H9 (cell line): ENCODE results near the gene MAP3K8. TPM values are rescaled to one million over a fixed set of nuclear protein-coding genes. Genes with fewer than 3 reads are reported as not detected.

Experiments
- DNase-seq: peaks from one replicate; pipeline ENCODE4 v3.0.0-alpha.2; 2017
- H2AFZ ChIP-seq: one replicate; pipeline ENCODE4 v1.6.1; 2013; ENCODE audit warnings: mild to moderate bottlenecking, low read length, control low read depth, moderate library complexity
- H2AK5ac ChIP-seq: 2 replicates; pipeline ENCODE4 v1.6.1; 2013; ENCODE audit warnings: low read length, control low read depth, mixed read lengths; ENCODE audit not compliant: insufficient read length
- H2BK120ac ChIP-seq: one replicate; pipeline ENCODE4 v1.6.1; 2013; ENCODE audit warnings: low read depth, mild to moderate bottlenecking, low read length, control low read depth, inconsistent platforms; ENCODE audit not compliant: poor library complexity, severe bottlenecking
- H2BK12ac ChIP-seq: 2 replicates; pipeline ENCODE4 v1.6.1; 2013; ENCODE audit warnings: low read length, control low read depth, mixed read lengths, low read depth; ENCODE audit not compliant: insufficient read length
- H2BK15ac ChIP-seq: 2 replicates; pipeline ENCODE4 v1.6.1; 2013; ENCODE audit warnings: low read depth, low read length, control low read depth
- H2BK20ac ChIP-seq: one replicate; pipeline ENCODE4 v1.6.1; 2013; ENCODE audit warnings: low read depth, mild to moderate bottlenecking, low read length, control low read depth, inconsistent platforms; ENCODE audit not compliant: poor library complexity, severe bottlenecking
- H2BK5ac ChIP-seq: 2 replicates; pipeline ENCODE4 v1.6.1; 2013; ENCODE audit warnings: low read length, control low read depth, mixed read lengths; ENCODE audit not compliant: insufficient read length
- H3K14ac ChIP-seq: 2 replicates; pipeline ENCODE4 v1.6.1; 2013; ENCODE audit warnings: low read length, control low read depth; ENCODE audit not compliant: insufficient read depth
- H3K18ac ChIP-seq: 2 replicates; pipeline ENCODE4 v1.6.1; 2013; ENCODE audit warnings: low read depth, mild to moderate bottlenecking, mixed read lengths, low read length, control low read depth; ENCODE audit not compliant: insufficient read length
- H3K23ac ChIP-seq: 2 replicates; pipeline ENCODE4 v1.6.1; 2013; ENCODE audit warnings: low read length, control low read depth, mixed read lengths, low read depth; ENCODE audit not compliant: insufficient read length
- H3K23me2 ChIP-seq: 2 replicates; pipeline ENCODE4 v1.6.1; 2013; ENCODE audit warnings: low read depth, mild to moderate bottlenecking, mixed read lengths, low read length, control low read depth; ENCODE audit not compliant: insufficient read length, poor library complexity, severe bottlenecking
- H3K27ac ChIP-seq: 2 replicates; pipeline ENCODE4 v1.5.1; 2013; ENCODE audit warnings: low read length, control low read depth, mixed read lengths, low read depth; ENCODE audit not compliant: insufficient read length
- H3K27me3 ChIP-seq: 2 replicates; pipeline ENCODE4 v1.6.1; 2013; ENCODE audit warnings: low read length, control low read depth, inconsistent platforms; ENCODE audit not compliant: insufficient read depth
- H3K4ac ChIP-seq: 2 replicates; pipeline ENCODE4 v1.6.1; 2013; ENCODE audit warnings: low read depth, mild to moderate bottlenecking, control low read depth, inconsistent platforms, low read length, moderate library complexity
- H3K4me1 ChIP-seq: 2 replicates; pipeline ENCODE4 v1.6.1; 2013; ENCODE audit warnings: low read length, control low read depth, inconsistent platforms; ENCODE audit not compliant: insufficient read depth
- H3K4me2 ChIP-seq: 2 replicates; pipeline ENCODE4 v1.6.1; 2013; ENCODE audit warnings: low read length, control low read depth, mixed read lengths; ENCODE audit not compliant: insufficient read length, insufficient read depth
- H3K56ac ChIP-seq: 2 replicates; pipeline ENCODE4 v1.6.1; 2013; ENCODE audit warnings: low read depth, mild to moderate bottlenecking, mixed read lengths, low read length, control low read depth; ENCODE audit not compliant: insufficient read length
- H3K79me1 ChIP-seq: 2 replicates; pipeline ENCODE4 v1.6.1; 2013; ENCODE audit warnings: low read depth, mild to moderate bottlenecking, moderate library complexity, low read length, control low read depth, inconsistent platforms; ENCODE audit not compliant: insufficient read depth, poor library complexity, severe bottlenecking
- H3K79me2 ChIP-seq: 2 replicates; pipeline ENCODE4 v1.6.1; 2013; ENCODE audit warnings: low read length, control low read depth, inconsistent platforms; ENCODE audit not compliant: insufficient read depth
- H3K9ac ChIP-seq: 2 replicates; pipeline ENCODE4 v1.6.1; 2013; ENCODE audit warnings: low read length, control low read depth, mixed read lengths; ENCODE audit not compliant: insufficient read length; ENCODE audit errors: extremely low read depth
- H3K9me3 ChIP-seq: one replicate; pipeline ENCODE4 v1.6.1; 2013; ENCODE audit warnings: low read depth, low read length, inconsistent platforms; ENCODE audit not compliant: control insufficient read depth
- H3T11ph ChIP-seq: one replicate; pipeline ENCODE4 v1.6.1; 2013; ENCODE audit warnings: mild to moderate bottlenecking, low read length, control low read depth, inconsistent platforms
- H4K20me1 ChIP-seq: one replicate; pipeline ENCODE4 v1.6.1; 2013; ENCODE audit not compliant: control insufficient read depth, insufficient read length, insufficient read depth
- H4K5ac ChIP-seq: 2 replicates; pipeline ENCODE4 v1.6.1; 2013; ENCODE audit warnings: low read depth, mild to moderate bottlenecking, mixed read lengths, low read length, control low read depth; ENCODE audit not compliant: insufficient read length
- H4K8ac ChIP-seq: replicated peaks from 2 replicates; pipeline ENCODE4 v1.6.1; 2013; ENCODE audit warnings: low read length, control low read depth, mixed read lengths, low read depth; ENCODE audit not compliant: insufficient read length
- H4K91ac ChIP-seq: 2 replicates; pipeline ENCODE4 v1.6.1; 2013; ENCODE audit warnings: low read depth, mild to moderate bottlenecking, moderate library complexity, mixed read lengths, low read length, control low read depth; ENCODE audit not compliant: insufficient read length
- H3K27ac Mint-ChIP-seq, 3 experiments: 2 replicates in 2 of 3; 3 replicates in 1 of 3; pipeline ENCODE4 v1.8.0; 2020 to 2021; ENCODE audit warnings: mixed read lengths in 3 of 3, mild to moderate bottlenecking in 1 of 3, moderate library complexity in 1 of 3
- H3K27me3 Mint-ChIP-seq: 2 replicates; pipeline ENCODE4 v1.8.0; 2021; ENCODE audit warnings: low read depth, mild to moderate bottlenecking, moderate library complexity, mixed read lengths
- H3K36me3 Mint-ChIP-seq, 3 experiments: 2 replicates in 2 of 3; 3 replicates in 1 of 3; pipeline ENCODE4 v1.8.0; 2020 to 2021; ENCODE audit warnings: low read depth in 3 of 3, mixed read lengths in 3 of 3; ENCODE audit not compliant: insufficient read depth in 1 of 3
- H3K4me1 Mint-ChIP-seq, 2 experiments: 2 replicates each; pipeline ENCODE4 v1.8.0; 2020; ENCODE audit warnings: mixed read lengths in 2 of 2
- H3K4me3 Mint-ChIP-seq, 2 experiments: 2 replicates in 1 of 2; 3 replicates in 1 of 2; pipeline ENCODE4 v1.8.0; 2020 to 2021; ENCODE audit warnings: mild to moderate bottlenecking in 2 of 2, mixed read lengths in 2 of 2, moderate library complexity in 1 of 2
- H3K9me3 Mint-ChIP-seq, 2 experiments: 2 replicates in 1 of 2; 3 replicates in 1 of 2; pipeline ENCODE4 v1.8.0; 2020; ENCODE audit warnings: mild to moderate bottlenecking in 2 of 2, mixed read lengths in 2 of 2, moderate library complexity in 1 of 2
- CTCF ChIP-seq: fragments of 200-600 bp; sonication (generic); conservative IDR thresholded peaks from 3 replicates; pipeline ENCODE4 v1.8.0; 2021; ENCODE audit warnings: antibody characterized with exemption, mild to moderate bottlenecking
- WGBS: extraction: QIAGEN DNeasy Blood & Tissue Kit; methylation state at CpG from one replicate; pipeline ENCODE4 v1.1.7; 2013; ENCODE audit warnings: missing lambda C conversion rate, low lambda C conversion rate, mixed read lengths; ENCODE audit not compliant: insufficient read length; ENCODE audit errors: extremely low coverage; 5-methylcytosine and 5-hydroxymethylcytosine counted together
- total RNA-seq: library from RNA; stranded (reverse); gene quantifications from 2 replicates; pipeline ENCODE4 v1.2.1, GENCODE V29; 2021

MAP3K8 gene
- total RNA-seq, 1 experiment from 2014 or later, result 3.5 TPM

DNA sequence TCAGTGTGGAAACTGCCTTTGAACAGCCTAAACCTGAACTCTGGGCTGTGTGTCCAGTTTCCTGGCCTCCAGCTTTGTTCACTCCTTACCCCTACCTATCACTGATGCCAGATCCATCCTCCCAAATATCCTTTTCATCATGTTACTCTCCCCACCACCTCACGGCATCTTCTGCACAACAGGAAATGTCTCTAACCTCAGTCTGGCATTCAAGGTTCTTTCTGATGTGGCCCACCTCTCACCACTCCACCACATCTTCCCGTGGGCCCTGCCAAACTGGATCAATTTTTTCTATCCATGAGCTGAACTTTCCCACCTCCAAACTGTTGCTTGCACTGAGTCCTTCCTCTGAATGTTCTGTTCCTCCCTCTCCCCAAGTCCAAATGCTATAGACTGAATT lies 35.8 kb upstream of the MAP3K8 start:
- H2BK20ac ChIP-seq, result no peak overlapping the region
- WGBS, result no CpG with 5 or more reads among the region's 2 CpGs

More for the DNA sequence above, 35.8 kb upstream of the MAP3K8 start:
- Histone ChIP-seq H3K18ac (no peak overlapping the region), H3K4me1 (no peaks in the 10 kb centered on the region), H4K5ac (no peak overlapping the region), H2BK12ac (no peak overlapping the region), H2AFZ (no peak overlapping the region), H3K23me2 (no peaks in the 10 kb centered on the region), H4K91ac (no peak overlapping the region), H3K14ac (no peak overlapping the region), H2BK5ac (no peak overlapping the region), H2BK120ac (no peak overlapping the region), H3K23ac (no peak overlapping the region), H3T11ph (no peak overlapping the region), H3K56ac (no peak overlapping the region), H3K4ac (no peak overlapping the region), H2BK15ac (no peak overlapping the region), H3K9me3 (no peaks in the 10 kb centered on the region), H4K8ac (no peak overlapping the region), H3K4me2 (no peak overlapping the region), H3K27ac (no peak overlapping the region), H2AK5ac (no peak overlapping the region), H3K27me3 (no peaks in the 10 kb centered on the region), H3K79me1 (no peaks in the 10 kb centered on the region), H4K20me1 (no peaks in the 10 kb centered on the region), H3K79me2 (no peaks in the 10 kb centered on the region), H3K9ac (no peak overlapping the region)
- Mint-ChIP-seq H3K36me3 (no peaks in the 10 kb centered on the region; a peak in 1 of 7 replicates), H3K4me1 (no peaks in the 10 kb centered on the region), H3K4me3 (no peak overlapping the region), H3K27me3 (peaks cover 8% of the 10 kb centered on the region), H3K27ac (no peak overlapping the region), H3K9me3 (no peaks in the 10 kb centered on the region; a peak in 1 of 5 replicates)
- no peak for TF ChIP-seq CTCF
- DNase-seq, result no peak
